ENCODE results near the gene GPC6. TPM values are rescaled to one million over a fixed set of nuclear protein-coding genes. Genes with fewer than 3 reads are reported as not detected.
A peak's percentile ranks its signal among the peaks of the same experiment; 100 is the strongest.

GPC6 gene
- total and polyA plus RNA-seq, 2 experiments from 2014 or later, result 26.0 to 92.8 TPM

DNA sequence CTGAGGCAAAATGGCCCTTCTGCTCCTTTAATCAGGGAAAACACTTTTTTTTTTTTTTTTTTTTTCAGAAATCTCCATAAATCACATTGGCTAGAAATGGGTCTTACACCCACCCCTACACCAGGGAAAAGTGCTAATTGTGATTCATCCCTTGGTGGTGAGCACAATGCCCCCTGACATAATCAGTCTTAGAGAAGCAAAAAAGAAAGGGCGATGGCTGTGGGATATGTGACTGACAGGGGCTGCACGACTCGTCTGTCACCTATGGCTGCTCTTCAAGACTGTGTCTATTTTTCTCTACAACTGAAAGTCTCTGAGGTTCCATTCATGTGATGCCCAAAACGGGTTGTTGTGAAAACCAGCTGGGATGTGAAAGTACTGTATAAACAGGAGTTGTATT lies 3.6 kb upstream of the GPC6 start:
- peaks cover 16% of the 10 kb centered on the region for H3K4me1 ChIP-seq (ENCODE audit: insufficient read depth)
- TF ChIP-seq CTCF (IDR thresholded peaks at IDR 0.05; ENCODE audit: poor library complexity) (no peak), EZH2phosphoT487 (IDR thresholded peaks at IDR 0.05; ENCODE audit: low read depth, severe bottlenecking, unreplicated experiment) (no peak), EZH2 (IDR thresholded peaks at IDR 0.05; ENCODE audit: borderline replicate concordance) (no peak)
- H3K4me3 ChIP-seq, result no peak overlapping the region
- no peak overlapping the region for H3K27ac ChIP-seq
- H3K4me2 ChIP-seq, result no peak overlapping the region
- no peaks in the 10 kb centered on the region for H3K9me3 ChIP-seq (ENCODE audit: low read depth)
- H2AFZ ChIP-seq, result no peak overlapping the region
- no peak for DNase-seq (ENCODE audit: low spot score)
- no peaks in the 10 kb centered on the region for H3K9me2 ChIP-seq (replicated peaks; ENCODE audit: insufficient read depth)
- no peaks in the 10 kb centered on the region for H3K27me3 ChIP-seq
- peaks cover 9% of the 10 kb centered on the region for H3K79me2 ChIP-seq
- H4K20me1 ChIP-seq (ENCODE audit: insufficient read depth, poor library complexity, severe bottlenecking), result no peaks in the 10 kb centered on the region
- WGBS (ENCODE audit: low lambda C conversion rate, missing lambda C conversion rate), result 95% methylated on average over 4 of the region's 4 CpGs
- no peaks in the 10 kb centered on the region for H3K36me3 ChIP-seq (replicated peaks; ENCODE audit: insufficient read depth, low read depth)

GRCh38 chr13:93224535-93224934 lies 2.1 kb upstream of the GPC6 start:
- Histone ChIP-seq H3K4me1 (ENCODE audit: insufficient read depth) (peaks cover 17% of the 10 kb centered on the region), H3K4me2 (peak overlapping the region; percentile 76), H3K27ac (peak overlapping the region; percentile 95), H3K79me2 (peaks cover 18% of the 10 kb centered on the region), H3K9me3 (ENCODE audit: low read depth) (no peaks in the 10 kb centered on the region), H3K9me2 (replicated peaks; ENCODE audit: insufficient read depth) (no peaks in the 10 kb centered on the region), H3K36me3 (replicated peaks; ENCODE audit: insufficient read depth, low read depth) (no peaks in the 10 kb centered on the region), H3K27me3 (no peaks in the 10 kb centered on the region), H2AFZ (no peak overlapping the region), H4K20me1 (ENCODE audit: insufficient read depth, poor library complexity, severe bottlenecking) (no peaks in the 10 kb centered on the region), H3K4me3 (no peak overlapping the region)
- no peak for TF ChIP-seq CTCF (IDR thresholded peaks at IDR 0.05; ENCODE audit: poor library complexity)
- TF ChIP-seq EZH2 (IDR thresholded peaks at IDR 0.05; ENCODE audit: borderline replicate concordance), result no peak
- no peak for TF ChIP-seq EZH2phosphoT487 (IDR thresholded peaks at IDR 0.05; ENCODE audit: low read depth, severe bottlenecking, unreplicated experiment)
- peak; percentile 35 for DNase-seq (ENCODE audit: low spot score)
- WGBS (ENCODE audit: low lambda C conversion rate, missing lambda C conversion rate), result 57% methylated on average over 1 of the region's 1 CpG

GRCh38 chr13:93225610-93226009 lies 997 bp upstream of the GPC6 start:
- no peaks in the 10 kb centered on the region for H4K20me1 ChIP-seq (ENCODE audit: insufficient read depth, poor library complexity, severe bottlenecking)
- H2AFZ ChIP-seq, result peak overlapping the region; percentile 62
- peak overlapping the region; percentile 95 for H3K27ac ChIP-seq
- H3K4me3 ChIP-seq, result peak overlapping the region; percentile 48
- DNase-seq (ENCODE audit: low spot score), result no peak
- H3K27me3 ChIP-seq, result no peaks in the 10 kb centered on the region
- WGBS (ENCODE audit: low lambda C conversion rate, missing lambda C conversion rate), result 65% methylated on average over 2 of the region's 2 CpGs
- peaks cover 28% of the 10 kb centered on the region for H3K4me1 ChIP-seq (ENCODE audit: insufficient read depth)
- H3K79me2 ChIP-seq, result peaks cover 29% of the 10 kb centered on the region
- no peaks in the 10 kb centered on the region for H3K9me2 ChIP-seq (replicated peaks; ENCODE audit: insufficient read depth)
- TF ChIP-seq EZH2 (IDR thresholded peaks at IDR 0.05; ENCODE audit: borderline replicate concordance), result no peak
- no peak for TF ChIP-seq CTCF (IDR thresholded peaks at IDR 0.05; ENCODE audit: poor library complexity)
- no peak for TF ChIP-seq EZH2phosphoT487 (IDR thresholded peaks at IDR 0.05; ENCODE audit: low read depth, severe bottlenecking, unreplicated experiment)
- H3K36me3 ChIP-seq (replicated peaks; ENCODE audit: insufficient read depth, low read depth), result no peaks in the 10 kb centered on the region
- peak overlapping the region; percentile 76 for H3K4me2 ChIP-seq
- no peaks in the 10 kb centered on the region for H3K9me3 ChIP-seq (ENCODE audit: low read depth)
